ENCODE results near the gene SSH2. TPM values are rescaled to one million over a fixed set of nuclear protein-coding genes. Genes with fewer than 3 reads are reported as not detected.

The SSH2 gene
- total and polyA plus RNA-seq, 3 donors from 2014 or later, result 31.0 to 62.3 (median 37.4) TPM

DNA sequence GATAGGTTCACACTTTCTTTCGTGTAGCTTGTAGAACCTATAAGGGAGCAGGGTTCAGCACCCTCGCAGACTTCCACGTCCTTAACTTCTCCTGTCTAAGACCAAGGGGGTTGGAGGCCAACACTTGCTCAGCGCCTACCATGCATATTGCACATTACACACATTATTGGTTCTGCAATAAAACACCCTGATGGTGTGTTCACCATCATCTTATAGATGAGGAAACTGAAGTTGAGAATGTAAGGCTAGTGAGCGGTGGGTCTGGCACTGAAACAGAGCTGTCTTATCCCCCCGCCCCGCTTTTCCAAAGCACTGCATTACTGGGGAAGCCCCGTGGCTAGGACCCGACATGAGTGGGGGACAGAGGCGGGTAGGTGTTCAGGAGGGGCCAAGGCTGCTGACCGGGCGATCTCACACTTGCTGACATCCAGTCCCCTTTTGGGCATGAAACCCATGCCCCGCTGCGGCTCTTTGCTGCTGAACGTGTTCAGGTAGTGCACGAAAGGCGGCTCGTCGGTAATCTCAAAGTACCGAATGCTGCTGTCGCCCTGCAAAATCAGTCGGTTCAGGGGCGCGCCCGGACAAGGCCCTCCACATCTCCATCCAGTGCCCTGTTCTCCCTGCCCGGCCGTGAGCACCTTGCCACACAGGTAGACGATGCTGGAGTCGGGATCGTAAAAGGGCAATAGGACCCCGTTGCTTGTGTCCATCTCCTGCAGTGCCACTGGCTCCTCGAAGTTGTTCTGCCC, 313.6 kb downstream of the SSH2 start:
- Histone ChIP-seq H3K4me1 (peaks cover 39% of the 10 kb centered on the region), H3K4me3 (peak overlapping the region in 1 of 2 donors; percentile 51), H3K27ac (peak overlapping the region; percentile 61 to 70), H3K27me3 (no peaks in the 10 kb centered on the region), H3K9me3 (no peaks in the 10 kb centered on the region), H3K36me3 (ENCODE audit: low read depth, missing control alignments) (no peaks in the 10 kb centered on the region)
- no peak for DNase-seq
- WGBS, 2 donors, result 42 to 43% methylated on average over 29 to 32 of the region's 32 CpGs
- intact Hi-C loops (cut with DNase I; ENCODE audit: low total_unique reads), result no loop called here
- TF ChIP-seq, protein P1, sequence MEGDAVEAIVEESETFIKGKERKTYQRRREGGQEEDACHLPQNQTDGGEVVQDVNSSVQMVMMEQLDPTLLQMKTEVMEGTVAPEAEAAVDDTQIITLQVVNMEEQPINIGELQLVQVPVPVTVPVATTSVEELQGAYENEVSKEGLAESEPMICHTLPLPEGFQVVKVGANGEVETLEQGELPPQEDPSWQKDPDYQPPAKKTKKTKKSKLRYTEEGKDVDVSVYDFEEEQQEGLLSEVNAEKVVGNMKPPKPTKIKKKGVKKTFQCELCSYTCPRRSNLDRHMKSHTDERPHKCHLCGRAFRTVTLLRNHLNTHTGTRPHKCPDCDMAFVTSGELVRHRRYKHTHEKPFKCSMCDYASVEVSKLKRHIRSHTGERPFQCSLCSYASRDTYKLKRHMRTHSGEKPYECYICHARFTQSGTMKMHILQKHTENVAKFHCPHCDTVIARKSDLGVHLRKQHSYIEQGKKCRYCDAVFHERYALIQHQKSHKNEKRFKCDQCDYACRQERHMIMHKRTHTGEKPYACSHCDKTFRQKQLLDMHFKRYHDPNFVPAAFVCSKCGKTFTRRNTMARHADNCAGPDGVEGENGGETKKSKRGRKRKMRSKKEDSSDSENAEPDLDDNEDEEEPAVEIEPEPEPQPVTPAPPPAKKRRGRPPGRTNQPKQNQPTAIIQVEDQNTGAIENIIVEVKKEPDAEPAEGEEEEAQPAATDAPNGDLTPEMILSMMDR (IDR thresholded peaks at IDR 0.05), result no peak
- TF ChIP-seq POLR2A (IDR thresholded peaks at IDR 0.05), result no peak

DNA sequence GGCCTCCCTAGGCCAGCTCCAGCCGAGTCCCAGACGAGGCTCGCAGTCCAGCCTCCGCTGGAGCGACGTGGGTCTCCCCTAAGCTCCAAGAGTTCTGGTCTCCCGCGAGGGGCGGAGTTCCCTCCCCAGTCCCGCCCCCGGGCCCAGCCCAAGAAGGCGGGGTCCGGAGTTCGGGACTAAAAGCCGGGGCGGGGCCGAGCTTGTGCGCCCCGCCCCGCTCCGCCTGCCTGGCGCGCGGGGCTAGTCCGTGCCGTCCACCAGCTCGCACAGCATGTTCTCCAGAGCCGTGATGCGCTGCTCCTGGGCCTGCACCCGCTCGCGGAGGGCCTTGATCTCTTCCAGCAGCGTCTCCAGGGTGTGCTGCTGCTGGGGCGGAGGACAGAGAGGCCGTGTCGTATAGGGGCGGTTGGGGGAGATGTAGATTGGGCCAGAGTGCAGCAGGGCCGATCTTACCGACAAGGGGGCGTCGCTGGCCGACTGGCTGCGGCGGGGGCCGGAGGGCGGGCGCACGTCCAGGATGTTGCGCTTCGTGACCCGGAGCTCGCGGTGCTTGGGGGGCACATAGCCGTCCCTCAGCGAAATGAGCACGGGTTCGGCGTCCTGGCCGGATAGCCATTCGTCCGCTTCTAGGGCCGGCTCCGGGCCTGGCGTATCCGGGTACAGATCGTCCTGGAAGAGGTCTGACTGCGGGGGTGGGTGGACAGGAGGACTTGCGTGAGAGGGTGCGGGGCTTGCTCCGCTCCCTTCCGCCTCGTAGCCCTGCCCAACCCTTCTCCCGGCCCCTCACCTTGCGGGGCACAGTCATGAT, 314.3 kb downstream of the SSH2 start:
- intact Hi-C loops (cut with DNase I; ENCODE audit: low total_unique reads), result no loop called here
- no peaks in the 10 kb centered on the region for H3K27me3 ChIP-seq

GRCh38 chr17:29615048-29615385, 315.0 kb downstream of the SSH2 start:
- H3K9me3 ChIP-seq, result no peaks in the 10 kb centered on the region
- H3K27me3 ChIP-seq, result no peaks in the 10 kb centered on the region
- peak overlapping the region in 1 of 2 donors; percentile 51 for H3K4me3 ChIP-seq
- 37 to 74% methylated on average over 15 of the region's 15 CpGs for WGBS, 2 donors
- no peak for DNase-seq
- no peak overlapping the region for H3K27ac ChIP-seq
- no peaks in the 10 kb centered on the region for H3K36me3 ChIP-seq (ENCODE audit: low read depth, missing control alignments)
- H3K4me1 ChIP-seq, result peaks cover 39% of the 10 kb centered on the region
- TF ChIP-seq, protein P1 (IDR thresholded peaks at IDR 0.05), result no peak
- TF ChIP-seq POLR2A (IDR thresholded peaks at IDR 0.05), result no peak
- intact Hi-C loops (cut with DNase I; ENCODE audit: low total_unique reads), result no loop called here

More for the DNA sequence above, 314.3 kb downstream of the SSH2 start:
- Histone ChIP-seq H3K4me3 (peak overlapping the region; percentile 36 to 51), H3K9me3 (no peaks in the 10 kb centered on the region), H3K4me1 (peaks cover 39% of the 10 kb centered on the region), H3K27ac (peak overlapping the region; percentile 61 to 70), H3K36me3 (ENCODE audit: low read depth, missing control alignments) (no peaks in the 10 kb centered on the region)
- TF ChIP-seq POLR2A (IDR thresholded peaks at IDR 0.05), result no peak
- TF ChIP-seq, protein P1 (IDR thresholded peaks at IDR 0.05), result no peak
- WGBS, 2 donors, result 2% methylated on average over 7 to 54 of the region's 74 CpGs
- DNase-seq, result peak; percentile 91

DNA sequence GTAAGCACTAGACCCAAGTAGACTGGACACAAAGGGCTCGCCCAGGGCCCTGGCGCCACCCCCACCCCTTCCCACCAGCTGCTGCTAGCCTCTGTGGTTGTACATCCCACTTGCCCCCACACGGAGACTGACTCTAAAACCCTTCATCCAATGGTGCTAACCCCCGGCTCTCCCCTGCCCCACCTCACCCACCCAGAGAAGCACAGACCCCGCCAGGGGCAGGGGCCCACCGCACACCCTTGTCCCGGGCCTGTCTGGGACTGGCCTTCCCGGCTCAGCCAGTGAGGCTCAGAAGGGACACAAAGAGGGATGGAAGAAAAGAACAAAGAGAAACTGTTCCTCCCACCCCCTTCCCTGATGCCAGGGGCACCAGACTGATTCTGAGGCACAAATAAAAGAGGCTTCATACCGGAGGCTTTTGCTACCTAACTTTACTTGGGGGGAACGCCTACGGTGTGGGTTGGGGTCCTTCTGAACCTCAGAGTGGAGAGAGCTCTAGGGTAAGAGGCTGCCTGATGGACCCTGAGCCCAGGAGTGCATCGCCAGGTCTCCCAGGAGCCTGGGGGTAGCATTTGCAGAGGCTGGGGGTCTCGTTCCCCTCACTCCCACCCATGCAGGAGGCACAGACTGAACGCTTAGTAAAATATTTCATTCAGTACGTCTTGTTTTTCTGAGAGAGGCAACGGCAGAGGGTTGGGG, 315.5 kb downstream of the SSH2 start:
- Histone ChIP-seq H3K27me3 (no peaks in the 10 kb centered on the region), H3K4me1 (peaks cover 39% of the 10 kb centered on the region), H3K9me3 (no peaks in the 10 kb centered on the region), H3K4me3 (peak overlapping the region in 1 of 2 donors; percentile 51), H3K27ac (no peak overlapping the region), H3K36me3 (ENCODE audit: low read depth, missing control alignments) (no peaks in the 10 kb centered on the region)
- intact Hi-C loops (cut with DNase I; ENCODE audit: low total_unique reads), result no loop called here
- DNase-seq, result no peak
- TF ChIP-seq, protein P1 (IDR thresholded peaks at IDR 0.05), result no peak
- no peak for TF ChIP-seq POLR2A (IDR thresholded peaks at IDR 0.05)
- 48 to 57% methylated on average over 10 to 16 of the region's 16 CpGs for WGBS, 2 donors
